D341Med (cell line): ENCODE data around the gene GSX2.
"Not testable (repeated sequence)": the region's sequence is repeated elsewhere in the genome, so short reads cannot be mapped to it uniquely, and the experiment has no call there.

ENCODE experiments used
- DNase-seq: peaks from one replicate; pipeline ENCODE4 v3.0.0; 2012; ENCODE audit warnings: low spot score

The GSX2 gene

GRCh38 chr4:54099748-54100574 is at the start of gene GSX2:
Gene GSX2 (plus strand): TSS chr4:54100163. CDS start chr4:54100345, 182 bp downstream.
- DNase-seq, result peak; percentile 55

- DNase-seq, result no peak
These were observed 49.6 kb upstream of the GSX2 start for GRCh38 chr4:54050214-54050904.

- DNase-seq, result not testable (repeated sequence)
These were observed 46.6 kb upstream of the GSX2 start for GRCh38 chr4:54053322-54053721.

- peak; percentile 50 for DNase-seq
These were observed 45.5 kb upstream of the GSX2 start for GRCh38 chr4:54054501-54054900.

- DNase-seq, result no peak
These were observed 44.5 kb upstream of the GSX2 start for GRCh38 chr4:54055494-54055893.

GRCh38 chr4:54056360-54056759 is 43.6 kb upstream of the GSX2 start:
- no peak for DNase-seq

GRCh38 chr4:54058171-54058570 is 41.8 kb upstream of the GSX2 start:
- no peak for DNase-seq

GRCh38 chr4:54060116-54060515 is 39.8 kb upstream of the GSX2 start:
- DNase-seq, result no peak

GRCh38 chr4:54061067-54061466 is 38.9 kb upstream of the GSX2 start:
- no peak for DNase-seq

- no peak for DNase-seq
These were observed 38.1 kb upstream of the GSX2 start for GRCh38 chr4:54061873-54062272.

- no peak for DNase-seq
These were observed 37.6 kb upstream of the GSX2 start for GRCh38 chr4:54062392-54062791.

- DNase-seq, result no peak
These were observed 36.7 kb upstream of the GSX2 start for GRCh38 chr4:54063229-54063628.

GRCh38 chr4:54063737-54064316 is 36.1 kb upstream of the GSX2 start:
- peak; percentile 40 for DNase-seq

GRCh38 chr4:54064317-54065111 is 35.4 kb upstream of the GSX2 start, which contains the start of gene CHIC2:
Gene CHIC2 (minus strand): TSS chr4:54064605. CDS start chr4:54064300, 305 bp downstream.
- DNase-seq, result peak; percentile 98

GRCh38 chr4:54065282-54066087 is 34.5 kb upstream of the GSX2 start:
- DNase-seq, result no peak

GRCh38 chr4:54066088-54066415 is 33.9 kb upstream of the GSX2 start:
- no peak for DNase-seq

GRCh38 chr4:54066718-54067129 is 33.2 kb upstream of the GSX2 start:
- no peak for DNase-seq

GRCh38 chr4:54067166-54067565 is 32.8 kb upstream of the GSX2 start:
- DNase-seq, result no peak

GRCh38 chr4:54073271-54073880 is 26.6 kb upstream of the GSX2 start:
- no peak for DNase-seq

- DNase-seq, result no peak
These were observed 25.6 kb upstream of the GSX2 start for GRCh38 chr4:54074381-54074780.

- no peak for DNase-seq
These were observed 23.3 kb upstream of the GSX2 start for GRCh38 chr4:54076673-54077072.
